ENCODE data around the gene BBX.

BBX gene

GRCh38 chr3:107522510-107523288, at the start of gene BBX:
Gene BBX (plus strand): TSS chr3:107522962. CDS start chr3:107710461, 187,499 bp downstream.
- DNase-seq, result peak; percentile 62

GRCh38 chr3:107476462-107476861, 46.3 kb upstream of the BBX start:
- no peak for DNase-seq

GRCh38 chr3:107487490-107487889, 35.3 kb upstream of the BBX start:
- no peak for DNase-seq

DNA sequence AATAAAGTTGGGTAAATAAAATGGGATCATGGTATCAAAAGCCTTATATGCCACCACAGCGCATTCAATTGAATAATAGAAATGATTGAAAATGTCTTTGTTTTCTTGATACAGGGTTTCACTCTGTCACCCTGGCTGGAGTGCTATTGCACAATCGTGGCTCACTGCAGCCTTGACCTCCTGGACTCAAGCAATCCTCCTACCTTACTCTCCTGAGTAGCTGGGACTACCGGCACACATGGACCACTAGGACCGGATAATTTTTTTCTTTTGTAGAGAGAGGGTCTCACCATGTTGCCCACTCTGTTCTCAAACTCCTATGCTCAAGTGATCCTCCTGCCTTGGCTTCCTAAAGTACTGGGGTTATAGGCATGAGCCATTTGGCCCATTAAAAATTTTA, 33.8 kb upstream of the BBX start:
- no peak for DNase-seq

DNA sequence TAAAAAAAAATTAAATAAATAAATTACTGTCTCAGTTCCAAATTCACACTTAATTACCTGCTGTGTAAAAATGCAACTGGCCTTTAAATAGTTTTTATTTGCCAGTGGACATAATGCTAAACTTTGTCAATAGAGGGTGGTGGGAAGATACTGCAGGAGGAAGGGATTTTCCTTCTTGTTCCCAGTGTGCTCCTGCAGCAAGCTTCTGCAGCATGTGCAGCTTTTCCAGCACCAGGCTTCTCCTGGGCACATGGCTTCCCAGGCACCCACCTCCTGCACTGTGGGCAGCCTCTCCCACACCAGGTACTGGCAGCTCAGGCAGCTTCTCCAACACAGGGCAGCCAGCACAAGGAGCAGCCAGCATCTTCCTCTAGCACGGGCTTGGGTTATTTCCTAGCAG, 29.6 kb upstream of the BBX start:
- DNase-seq, result no peak

DNA sequence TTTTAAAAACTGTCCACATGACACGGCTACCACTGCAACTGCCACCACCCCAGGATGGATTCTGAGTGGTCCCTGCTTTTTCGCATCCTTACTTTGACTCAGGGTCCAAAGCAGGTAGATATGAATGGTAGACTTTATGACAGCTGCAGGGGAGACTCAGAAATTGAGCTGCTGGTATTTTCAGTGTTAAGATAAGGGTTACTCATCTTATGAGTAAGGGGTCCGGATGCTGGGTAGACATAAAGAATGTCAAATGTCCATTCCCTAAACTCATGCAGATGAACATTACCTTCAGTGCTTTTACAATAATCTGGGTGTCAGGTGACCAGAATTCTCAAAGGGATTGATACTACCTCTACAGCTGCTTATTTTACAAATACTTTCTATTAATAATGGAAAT, 25.9 kb upstream of the BBX start:
- no peak for DNase-seq

DNA sequence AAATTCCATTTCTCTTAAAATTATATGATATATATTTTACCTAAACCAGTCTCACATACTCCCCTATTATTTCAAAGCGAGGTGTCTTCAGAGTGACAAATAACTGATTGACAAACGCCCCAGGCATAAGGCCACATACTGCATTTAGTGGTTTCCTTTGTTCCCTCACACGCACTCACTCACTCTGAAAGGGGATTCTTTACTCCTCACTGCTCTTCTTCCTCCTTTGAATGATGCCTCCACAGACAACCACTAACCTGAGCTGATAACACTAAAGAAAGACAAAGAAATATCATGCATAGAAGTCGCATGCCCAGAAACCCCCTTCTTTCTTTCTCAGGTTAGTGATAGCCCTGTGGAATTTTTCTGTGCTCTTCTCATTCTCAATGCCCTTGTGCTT, 24.1 kb upstream of the BBX start:
- DNase-seq, result no peak

DNA sequence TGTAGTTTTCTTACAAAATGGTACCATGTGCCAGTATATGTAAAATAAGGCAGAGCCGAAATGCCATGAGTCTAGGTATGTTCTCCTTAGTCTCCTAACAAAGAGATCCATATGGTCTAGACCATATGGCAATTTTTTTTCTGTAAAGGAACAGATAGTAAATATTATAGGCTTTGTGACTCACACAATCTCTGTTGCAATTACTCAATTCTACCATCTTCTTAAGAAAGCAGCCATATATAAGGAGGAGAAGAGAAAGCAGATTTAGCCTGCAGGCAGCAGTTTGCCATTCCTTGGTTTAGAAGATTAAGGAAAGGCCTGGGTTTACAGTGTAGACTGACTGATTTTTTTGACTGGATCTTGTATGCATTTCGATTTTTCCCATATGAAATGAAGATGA, 16.3 kb upstream of the BBX start:
- DNase-seq, result no peak

DNA sequence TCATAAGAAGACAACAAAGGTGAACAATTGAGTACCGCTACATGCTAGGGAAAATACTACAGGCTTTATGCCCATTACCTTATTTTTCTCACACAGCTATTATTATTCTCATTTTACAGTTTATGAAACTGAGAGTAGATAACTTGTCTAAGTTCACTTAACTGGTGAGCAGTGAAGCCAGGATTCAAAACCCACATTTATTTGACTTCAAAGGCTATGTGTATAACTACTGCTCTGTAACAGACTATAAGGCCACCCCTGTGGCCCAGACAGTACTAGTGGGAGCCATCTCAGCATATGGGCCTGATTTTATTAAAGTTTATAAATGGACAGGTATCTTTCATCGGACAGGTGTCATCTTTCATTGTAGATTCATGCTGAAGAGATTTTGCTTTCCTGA, 14.4 kb upstream of the BBX start:
- DNase-seq, result no peak

GRCh38 chr3:107512108-107512507, 10.7 kb upstream of the BBX start:
- no peak for DNase-seq

DNA sequence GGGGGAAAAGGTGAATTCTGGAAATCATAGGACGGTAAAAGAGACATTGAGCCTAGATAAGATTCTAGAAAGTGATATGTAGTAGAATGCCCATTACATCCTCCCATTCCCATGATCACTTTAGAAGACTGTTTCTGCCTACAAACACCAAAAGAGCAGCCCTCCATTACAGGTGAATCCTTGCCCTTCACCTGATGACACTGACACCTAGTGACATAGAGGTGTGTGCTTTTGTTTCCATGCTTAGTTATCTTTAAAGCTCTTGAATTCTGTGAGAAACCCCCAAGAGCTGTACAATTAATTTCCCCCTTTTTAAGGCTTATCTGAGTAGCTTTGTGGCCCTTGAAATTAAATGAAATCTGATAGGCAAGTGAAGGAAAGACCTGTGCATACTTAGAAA, 8.3 kb upstream of the BBX start:
- DNase-seq, result no peak

GRCh38 chr3:107516475-107516874, 6.3 kb upstream of the BBX start:
- DNase-seq, result no peak

GRCh38 chr3:107520535-107520934, 2.2 kb upstream of the BBX start:
- no peak for DNase-seq

GRCh38 chr3:107521469-107522059, 1.2 kb upstream of the BBX start:
- no peak for DNase-seq

- no peak for DNase-seq
Observed at GRCh38 chr3:107523289-107523538, 452 bp downstream of the BBX start.

GRCh38 chr3:107523539-107524325, 970 bp downstream of the BBX start:
- DNase-seq, result peak; percentile 59

DNA sequence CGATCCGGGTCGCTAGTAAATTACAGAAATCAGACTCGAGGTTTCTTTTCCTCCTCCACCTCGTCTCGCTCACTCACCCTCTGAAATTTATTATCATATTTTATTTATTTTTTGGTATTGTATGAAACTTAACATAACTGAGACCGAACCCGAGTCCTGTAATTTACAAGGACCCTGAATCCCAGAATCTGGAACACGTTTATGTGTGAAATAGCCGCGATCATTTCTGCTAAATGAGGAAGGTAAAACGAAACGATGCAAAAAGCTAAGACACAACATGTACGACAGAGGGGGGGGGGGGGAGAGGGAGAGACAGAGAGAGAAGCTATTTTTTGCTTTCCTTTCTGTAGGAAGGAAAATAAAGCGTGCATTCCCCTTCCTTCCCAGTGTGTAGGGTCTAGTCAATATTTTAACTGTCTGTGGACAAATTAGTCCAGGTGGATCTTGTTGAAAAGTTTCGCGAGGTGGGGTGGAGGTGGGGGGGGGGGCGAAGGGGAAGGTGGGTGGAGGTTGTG, 1.6 kb downstream of the BBX start:
- DNase-seq, result no peak

- peak; percentile 36 for DNase-seq
Observed at GRCh38 chr3:107524841-107525643, 2.3 kb downstream of the BBX start.

GRCh38 chr3:107525644-107526305, 3.0 kb downstream of the BBX start:
- DNase-seq, result no peak

DNA sequence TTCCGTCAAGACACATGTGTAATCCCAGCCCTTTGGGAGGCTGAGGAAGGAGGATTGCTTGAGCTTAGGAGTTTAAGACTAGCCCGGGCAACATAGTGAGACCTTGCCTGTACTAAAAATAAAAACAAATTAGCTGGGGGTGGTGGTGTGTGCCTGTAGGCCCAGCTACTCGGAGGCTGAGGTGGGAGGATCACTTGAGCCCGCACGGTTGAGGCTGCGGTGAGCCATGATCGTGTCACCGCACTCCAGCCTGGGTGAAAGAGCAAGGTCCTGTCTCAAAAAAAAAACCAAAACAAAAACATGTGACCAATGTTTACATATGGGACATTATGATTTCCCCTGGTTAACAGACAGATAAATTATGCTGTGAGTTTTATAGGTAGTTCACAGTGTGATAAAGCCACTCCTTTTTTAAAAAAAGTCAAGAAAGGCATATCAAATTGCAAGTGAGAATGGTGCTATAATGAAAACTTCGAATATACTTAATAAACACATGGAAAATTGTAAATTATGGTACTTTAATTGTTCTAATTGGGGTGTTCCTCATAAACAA, 9.2 kb downstream of the BBX start:
- DNase-seq, result no peak

GRCh38 chr3:107540857-107541256, 18.1 kb downstream of the BBX start:
- no peak for DNase-seq

DNA sequence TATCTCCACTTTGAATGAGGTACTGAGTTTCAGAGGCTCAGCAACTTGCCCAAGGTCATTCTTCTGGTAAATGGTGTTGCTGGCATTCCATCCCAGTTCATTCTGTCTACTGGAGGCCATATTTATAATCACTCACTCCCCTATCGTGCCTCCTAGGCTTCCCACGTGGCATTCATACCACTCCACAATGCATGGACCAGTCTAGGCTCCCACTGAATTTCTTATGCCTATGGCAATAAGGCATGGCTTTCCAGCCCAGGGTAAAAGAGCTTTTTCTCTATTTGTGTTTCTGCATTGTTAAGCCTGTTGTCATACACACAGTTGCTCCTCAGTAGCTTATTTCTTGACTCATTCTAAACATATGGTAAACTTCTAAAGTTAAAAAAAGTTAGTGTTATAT, 19.9 kb downstream of the BBX start:
- DNase-seq, result no peak
